Measurements from ENCODE around the gene RNF183.

DNA sequence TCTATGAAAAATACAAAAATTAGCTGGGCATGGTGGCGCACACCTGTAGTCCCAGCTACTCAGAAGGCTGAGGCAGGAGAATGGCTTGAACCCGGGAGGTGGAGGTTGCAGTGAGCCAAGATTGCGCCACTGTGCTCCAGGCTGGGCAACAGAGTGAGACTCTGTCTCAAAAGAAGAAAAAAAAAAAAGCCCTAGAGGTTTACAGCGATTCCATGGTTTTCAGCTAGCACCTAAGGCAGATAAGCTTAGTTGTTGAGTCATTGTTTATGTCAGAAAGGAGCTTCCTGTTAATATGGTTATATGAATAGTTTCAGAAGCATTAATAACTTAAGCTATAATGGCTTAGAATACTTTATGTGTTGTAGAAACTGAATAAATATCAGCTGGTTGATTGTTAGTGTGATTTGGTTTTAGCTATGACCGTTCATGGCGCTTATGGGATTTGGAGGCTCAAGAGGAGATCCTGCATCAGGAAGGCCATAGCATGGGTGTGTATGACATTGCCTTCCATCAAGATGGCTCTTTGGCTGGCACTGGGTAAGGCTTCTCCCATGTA is 13.0 kb downstream of the RNF183 start:
- TF ChIP-seq, protein P1, sequence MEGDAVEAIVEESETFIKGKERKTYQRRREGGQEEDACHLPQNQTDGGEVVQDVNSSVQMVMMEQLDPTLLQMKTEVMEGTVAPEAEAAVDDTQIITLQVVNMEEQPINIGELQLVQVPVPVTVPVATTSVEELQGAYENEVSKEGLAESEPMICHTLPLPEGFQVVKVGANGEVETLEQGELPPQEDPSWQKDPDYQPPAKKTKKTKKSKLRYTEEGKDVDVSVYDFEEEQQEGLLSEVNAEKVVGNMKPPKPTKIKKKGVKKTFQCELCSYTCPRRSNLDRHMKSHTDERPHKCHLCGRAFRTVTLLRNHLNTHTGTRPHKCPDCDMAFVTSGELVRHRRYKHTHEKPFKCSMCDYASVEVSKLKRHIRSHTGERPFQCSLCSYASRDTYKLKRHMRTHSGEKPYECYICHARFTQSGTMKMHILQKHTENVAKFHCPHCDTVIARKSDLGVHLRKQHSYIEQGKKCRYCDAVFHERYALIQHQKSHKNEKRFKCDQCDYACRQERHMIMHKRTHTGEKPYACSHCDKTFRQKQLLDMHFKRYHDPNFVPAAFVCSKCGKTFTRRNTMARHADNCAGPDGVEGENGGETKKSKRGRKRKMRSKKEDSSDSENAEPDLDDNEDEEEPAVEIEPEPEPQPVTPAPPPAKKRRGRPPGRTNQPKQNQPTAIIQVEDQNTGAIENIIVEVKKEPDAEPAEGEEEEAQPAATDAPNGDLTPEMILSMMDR (IDR thresholded peaks at IDR 0.05), result no peak
- no peak for TF ChIP-seq POLR2AphosphoS5 (IDR thresholded peaks at IDR 0.05)

Measured in breast epithelium (tissue), 3 donors.